T1000 (cell line): ENCODE measurements around the gene SMIM14.

Experiments used
- DNase-seq: peaks from one replicate; lab custom pipeline; 2025; ENCODE audit warnings: mixed read lengths; lab: John Stamatoyannopoulos, UW

Gene SMIM14

DNA sequence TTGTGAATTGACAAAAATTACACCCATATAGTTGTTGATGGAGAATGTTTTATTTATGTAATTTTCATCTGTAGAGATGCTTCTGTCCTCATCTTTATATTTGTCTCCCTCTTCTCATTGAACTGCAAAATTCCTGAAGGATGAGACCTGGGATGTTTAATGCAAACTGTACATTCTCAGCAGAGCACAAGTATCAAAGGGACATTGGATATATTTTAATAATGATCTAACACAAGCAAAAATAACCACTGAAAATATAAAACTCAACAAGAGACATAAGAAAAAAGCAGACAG lies 140.0 kb downstream of the SMIM14 start:
- DNase-seq = no peak

DNA sequence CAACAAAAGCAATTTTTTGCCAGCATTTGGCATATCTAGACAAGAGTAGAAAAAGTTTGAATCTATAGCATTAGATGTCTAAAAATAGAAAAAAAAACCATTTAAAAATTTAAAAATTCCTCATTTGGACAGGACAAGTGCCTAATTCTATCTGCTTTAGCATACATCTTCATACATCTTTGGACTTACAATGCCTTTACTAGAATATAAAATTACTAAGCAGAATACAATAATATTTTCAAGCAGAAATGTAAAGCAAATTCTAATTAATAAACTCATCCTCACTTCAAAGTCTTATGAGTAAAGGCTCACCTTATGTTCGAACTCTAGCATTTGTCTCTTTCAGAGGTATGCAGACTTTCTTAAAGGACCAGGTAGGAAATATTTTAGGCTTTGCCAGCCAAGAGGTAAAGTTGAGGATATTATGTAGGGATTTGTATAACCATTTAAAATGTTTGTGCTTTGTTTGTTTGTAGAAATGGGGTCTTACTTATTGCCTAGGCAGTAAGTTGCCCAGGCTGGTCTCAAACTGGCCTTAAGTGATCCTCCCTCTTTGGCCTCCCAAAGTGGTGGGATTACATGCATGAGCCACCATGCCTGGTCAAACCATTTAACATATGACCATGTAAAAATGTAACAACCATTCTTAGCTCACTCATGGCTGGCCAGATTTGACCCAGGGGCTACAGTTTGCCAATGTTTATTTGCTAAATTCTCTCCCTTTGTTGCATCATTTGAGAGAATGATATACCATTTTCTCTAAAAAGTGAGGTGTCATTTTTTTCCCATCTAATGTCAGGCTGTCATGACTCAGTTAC lies 140.5 kb downstream of the SMIM14 start:
- DNase-seq = no peak
